Subcutaneous adipose tissue (tissue), 4 donors: ENCODE results near the gene HUS1. TPM values are rescaled to one million over a fixed set of nuclear protein-coding genes. Genes with fewer than 3 reads are reported as not detected.

Experiments used
- total RNA-seq, 4 donors: library from RNA; depleted of rRNA; stranded (reverse); fragments of >200 nt; gene quantifications; one replicate each; pipeline ENCODE4 v1.1.0, GENCODE V29; 2016
- TF ChIP-seq, protein P1 (sequence below): fragments of 450-650 bp; IDR thresholded peaks from one replicate; pipeline ENCODE4 v1.5.1; 2016; ENCODE audit warnings: low read depth, mild to moderate bottlenecking, control low read depth, antibody characterized with exemption, moderate library complexity

Gene HUS1
- total RNA-seq, 4 donors from 2014 or later: 51.5 to 54.7 (median 53.1) TPM

- TF ChIP-seq, protein P1, sequence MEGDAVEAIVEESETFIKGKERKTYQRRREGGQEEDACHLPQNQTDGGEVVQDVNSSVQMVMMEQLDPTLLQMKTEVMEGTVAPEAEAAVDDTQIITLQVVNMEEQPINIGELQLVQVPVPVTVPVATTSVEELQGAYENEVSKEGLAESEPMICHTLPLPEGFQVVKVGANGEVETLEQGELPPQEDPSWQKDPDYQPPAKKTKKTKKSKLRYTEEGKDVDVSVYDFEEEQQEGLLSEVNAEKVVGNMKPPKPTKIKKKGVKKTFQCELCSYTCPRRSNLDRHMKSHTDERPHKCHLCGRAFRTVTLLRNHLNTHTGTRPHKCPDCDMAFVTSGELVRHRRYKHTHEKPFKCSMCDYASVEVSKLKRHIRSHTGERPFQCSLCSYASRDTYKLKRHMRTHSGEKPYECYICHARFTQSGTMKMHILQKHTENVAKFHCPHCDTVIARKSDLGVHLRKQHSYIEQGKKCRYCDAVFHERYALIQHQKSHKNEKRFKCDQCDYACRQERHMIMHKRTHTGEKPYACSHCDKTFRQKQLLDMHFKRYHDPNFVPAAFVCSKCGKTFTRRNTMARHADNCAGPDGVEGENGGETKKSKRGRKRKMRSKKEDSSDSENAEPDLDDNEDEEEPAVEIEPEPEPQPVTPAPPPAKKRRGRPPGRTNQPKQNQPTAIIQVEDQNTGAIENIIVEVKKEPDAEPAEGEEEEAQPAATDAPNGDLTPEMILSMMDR: no peak
These were observed 12.4 kb upstream of the HUS1 start for GRCh38 chr7:47991741-47992311.

DNA sequence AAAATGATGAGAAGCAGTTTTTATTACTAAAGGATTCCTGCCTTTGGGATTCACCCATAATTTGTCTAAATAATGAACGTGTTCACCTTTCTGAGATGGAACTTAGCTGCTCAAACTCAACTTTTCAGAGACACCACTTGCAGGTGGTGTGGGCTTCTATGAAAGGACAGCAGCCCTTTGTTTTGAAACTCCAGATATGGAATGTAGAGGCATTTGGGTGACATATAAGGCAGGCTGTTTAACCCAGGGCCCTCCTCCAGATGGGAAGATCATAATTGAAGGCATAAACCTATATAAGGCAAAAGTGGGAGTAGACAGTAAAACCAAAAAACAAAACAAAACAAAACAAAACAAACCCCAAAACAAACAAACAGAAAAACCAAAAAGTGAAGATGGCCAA lies 11.9 kb upstream of the HUS1 start:
- TF ChIP-seq, protein P1: no peak

DNA sequence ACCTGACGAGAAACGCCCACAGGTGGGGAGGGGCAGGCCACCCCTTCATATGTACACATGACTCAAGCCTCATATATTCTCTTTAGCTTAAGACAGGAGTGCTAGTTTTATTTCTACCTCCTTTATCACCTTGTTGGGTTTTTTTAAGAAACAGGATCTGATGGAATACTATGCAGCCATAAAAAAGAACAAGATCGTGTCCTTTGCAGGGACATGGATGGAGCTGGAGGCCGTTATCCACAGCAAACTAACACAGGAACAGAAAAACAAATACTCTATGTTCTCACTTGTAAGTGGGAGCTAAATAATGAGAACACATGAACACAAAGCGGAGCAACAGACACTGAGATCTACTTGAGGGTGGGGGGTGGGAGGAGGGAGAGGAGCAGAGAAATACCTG lies 11.2 kb upstream of the HUS1 start:
- TF ChIP-seq, protein P1: no peak

DNA sequence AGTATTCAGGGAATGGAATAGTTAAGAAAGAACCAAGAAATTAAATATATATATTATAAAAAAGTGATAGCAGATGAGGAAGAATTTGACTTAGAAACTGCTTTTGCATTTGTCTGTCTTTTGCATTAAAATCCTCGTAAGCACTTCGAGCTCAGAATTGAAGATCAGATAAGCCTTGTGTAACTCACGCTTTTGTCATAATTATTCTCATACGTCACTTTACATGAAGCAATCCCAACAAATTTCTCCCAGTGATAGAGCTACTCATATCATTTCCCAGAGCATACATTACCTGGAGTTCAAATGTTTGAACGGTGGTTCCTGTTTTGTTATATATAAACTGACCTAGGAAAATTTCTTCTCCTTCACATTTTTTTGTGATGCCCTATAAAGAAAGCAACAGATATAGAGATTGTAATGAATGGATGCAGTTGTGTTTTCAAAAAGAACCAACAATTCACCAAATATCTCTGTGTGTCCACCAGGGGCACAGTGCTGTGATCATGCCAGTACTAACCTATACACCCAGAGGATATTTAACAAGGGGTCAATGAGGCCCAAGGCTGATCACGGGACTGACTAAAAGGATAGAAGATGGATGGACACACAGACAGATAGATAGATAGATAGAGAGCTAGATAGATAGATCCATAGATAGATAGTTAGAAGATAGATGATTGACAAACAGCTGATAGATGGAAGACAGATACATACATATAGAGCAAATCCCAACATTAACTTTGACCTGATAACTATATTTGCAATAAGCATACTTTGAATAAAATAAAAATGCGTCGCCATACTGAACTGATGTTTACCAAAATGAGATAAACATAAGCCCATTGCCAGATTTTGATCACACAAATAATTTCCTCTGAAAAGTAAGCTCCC lies 9.3 kb upstream of the HUS1 start:
- TF ChIP-seq, protein P1: no peak

DNA sequence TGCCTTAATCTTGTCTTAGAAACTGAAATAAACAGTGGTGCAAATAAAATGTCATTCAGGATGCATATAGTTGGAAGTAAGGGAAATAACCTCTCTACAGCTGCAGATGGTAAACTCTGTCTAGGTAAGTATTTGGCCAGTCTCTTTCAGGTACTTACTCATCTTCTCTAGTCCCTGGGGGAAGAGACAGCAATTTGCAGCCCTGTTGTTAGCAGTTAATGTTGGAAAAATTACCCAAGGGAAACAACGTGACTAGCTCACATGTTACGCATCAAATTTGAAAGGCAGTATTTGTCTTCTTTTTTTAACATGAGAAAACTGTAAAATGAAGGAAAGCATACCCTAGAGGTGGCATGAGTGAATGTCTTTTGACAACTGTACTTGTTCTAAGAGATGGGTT lies 3.2 kb upstream of the HUS1 start:
- TF ChIP-seq, protein P1: no peak

- TF ChIP-seq, protein P1: no peak
These were observed 392 bp upstream of the HUS1 start for GRCh38 chr7:47979832-47980181.

GRCh38 chr7:47978790-47979144 lies 648 bp downstream of the HUS1 start:
- TF ChIP-seq, protein P1: no peak
